Activated CD8-positive, alpha-beta memory T cell treated with anti-CD3 and anti-CD28 coated beads, Interleukin-2, amount 10 ng/mL, durations not matched to agents 7 days and 5 days (primary cell): ENCODE data around the gene LUZP2. TPM values are rescaled to one million over a fixed set of nuclear protein-coding genes. Genes with fewer than 3 reads are reported as not detected.

ENCODE experiments used
- ATAC-seq: fragments of 150-1000 bp; cut with Tn5 transposase; one replicate; pipeline ENCODE4 v1.10.0; 2021; ENCODE audit warnings: moderate library complexity
- CTCF ChIA-PET: fragments of 350-600 bp; sonication (Branson Sonifier 250); formaldehyde crosslinking; loops from one replicate; lab custom pipeline; 2021; ENCODE audit warnings: antibody characterized with exemption; lab: Charles Lee
- DNase-seq: peaks from one replicate; pipeline ENCODE4 v3.0.0-alpha.2; 2020
- H3K27ac Mint-ChIP-seq: one replicate; pipeline ENCODE4 v1.8.0; 2021; ENCODE audit warnings: mild to moderate bottlenecking, mixed read lengths
- H3K27me3 Mint-ChIP-seq: one replicate; pipeline ENCODE4 v1.8.0; 2021; ENCODE audit warnings: mixed read lengths
- H3K36me3 Mint-ChIP-seq: one replicate; pipeline ENCODE4 v1.8.0; 2021; ENCODE audit warnings: mild to moderate bottlenecking, mixed read lengths
- H3K4me1 Mint-ChIP-seq: one replicate; pipeline ENCODE4 v1.8.0; 2021; ENCODE audit warnings: mixed read lengths
- H3K4me3 Mint-ChIP-seq: one replicate; pipeline ENCODE4 v1.8.0; 2021; ENCODE audit warnings: mild to moderate bottlenecking, moderate library complexity, mixed read lengths
- H3K9me3 Mint-ChIP-seq: one replicate; pipeline ENCODE4 v1.8.0; 2022; ENCODE audit warnings: low read depth, mixed read lengths
- total RNA-seq, 2 experiments: library from RNA; stranded (reverse); gene quantifications; one replicate each; pipeline ENCODE4 v1.2.3, GENCODE V29; 2021

LUZP2 gene
- total RNA-seq, 2 experiments from 2014 or later, result not detected

GRCh38 chr11:25048632-25049031 is 551.8 kb downstream of the LUZP2 start:
- H3K4me1 Mint-ChIP-seq, result no peaks in the 10 kb centered on the region
- H3K36me3 Mint-ChIP-seq, result no peaks in the 10 kb centered on the region
- ATAC-seq, result no peak
- H3K27me3 Mint-ChIP-seq, result no peaks in the 10 kb centered on the region
- DNase-seq, result no peak
- peaks cover 8% of the 10 kb centered on the region for H3K9me3 Mint-ChIP-seq
- CTCF ChIA-PET, result no interaction called here
- H3K4me3 Mint-ChIP-seq, result no peak overlapping the region
- no peak overlapping the region for H3K27ac Mint-ChIP-seq

GRCh38 chr11:25052844-25053243 is 556.0 kb downstream of the LUZP2 start:
- Mint-ChIP-seq H3K36me3 (no peaks in the 10 kb centered on the region), H3K27ac (no peak overlapping the region), H3K9me3 (peaks cover 10% of the 10 kb centered on the region), H3K27me3 (no peaks in the 10 kb centered on the region), H3K4me1 (no peaks in the 10 kb centered on the region), H3K4me3 (no peak overlapping the region)
- ATAC-seq, result no peak
- CTCF ChIA-PET, result no interaction called here
- DNase-seq, result no peak

GRCh38 chr11:25057861-25058260 is 561.0 kb downstream of the LUZP2 start:
- no peak overlapping the region for H3K27ac Mint-ChIP-seq
- no peaks in the 10 kb centered on the region for H3K4me1 Mint-ChIP-seq
- H3K4me3 Mint-ChIP-seq, result no peak overlapping the region
- ATAC-seq (no peak), DNase-seq (no peak)
- H3K36me3 Mint-ChIP-seq, result no peaks in the 10 kb centered on the region
- H3K9me3 Mint-ChIP-seq, result peaks cover 12% of the 10 kb centered on the region
- CTCF ChIA-PET, result no interaction called here
- H3K27me3 Mint-ChIP-seq, result no peaks in the 10 kb centered on the region

- CTCF ChIA-PET, result no interaction called here
- no peaks in the 10 kb centered on the region for H3K27me3 Mint-ChIP-seq
- no peak for ATAC-seq
Measured at GRCh38 chr11:25065746-25066145, 568.9 kb downstream of the LUZP2 start.

GRCh38 chr11:25066706-25067105 is 569.9 kb downstream of the LUZP2 start:
- no peak for ATAC-seq
- H3K9me3 Mint-ChIP-seq, result peaks cover 8% of the 10 kb centered on the region
- H3K27ac Mint-ChIP-seq, result no peak overlapping the region

More at GRCh38 chr11:25065746-25066145, 568.9 kb downstream of the LUZP2 start:
- H3K27ac Mint-ChIP-seq, result no peak overlapping the region
- H3K4me1 Mint-ChIP-seq, result no peaks in the 10 kb centered on the region
- DNase-seq, result no peak
- H3K4me3 Mint-ChIP-seq, result no peak overlapping the region
- H3K36me3 Mint-ChIP-seq, result no peaks in the 10 kb centered on the region
- peaks cover 13% of the 10 kb centered on the region for H3K9me3 Mint-ChIP-seq

GRCh38 chr11:25068451-25068850 is 571.6 kb downstream of the LUZP2 start:
- Mint-ChIP-seq H3K27me3 (no peaks in the 10 kb centered on the region), H3K4me3 (no peak overlapping the region)

More at GRCh38 chr11:25066706-25067105, 569.9 kb downstream of the LUZP2 start:
- Mint-ChIP-seq H3K4me1 (no peaks in the 10 kb centered on the region), H3K27me3 (no peaks in the 10 kb centered on the region), H3K36me3 (no peaks in the 10 kb centered on the region), H3K4me3 (no peak overlapping the region)
- CTCF ChIA-PET, result no interaction called here
- no peak for DNase-seq

GRCh38 chr11:25094085-25094802 is 597.4 kb downstream of the LUZP2 start:
- CTCF ChIA-PET, result interaction anchor here (0.6 kb wide), 1 partner anchor 953 kb away, joined by 3 read pairs; no protein-coding TSS in a partner anchor
- Mint-ChIP-seq H3K36me3 (no peaks in the 10 kb centered on the region), H3K4me3 (no peak overlapping the region), H3K4me1 (no peaks in the 10 kb centered on the region), H3K9me3 (peaks cover 6% of the 10 kb centered on the region), H3K27ac (no peak overlapping the region), H3K27me3 (no peaks in the 10 kb centered on the region)
- no peak for DNase-seq
- no peak for ATAC-seq

More at GRCh38 chr11:25068451-25068850, 571.6 kb downstream of the LUZP2 start:
- CTCF ChIA-PET, result no interaction called here
- Mint-ChIP-seq H3K36me3 (no peaks in the 10 kb centered on the region), H3K27ac (no peak overlapping the region), H3K4me1 (no peaks in the 10 kb centered on the region), H3K9me3 (peaks cover 8% of the 10 kb centered on the region)
- DNase-seq (no peak), ATAC-seq (no peak)

GRCh38 chr11:25119416-25119815 is 622.6 kb downstream of the LUZP2 start:
- Mint-ChIP-seq H3K4me3 (no peak overlapping the region), H3K36me3 (no peaks in the 10 kb centered on the region), H3K27me3 (no peaks in the 10 kb centered on the region), H3K9me3 (peaks cover 16% of the 10 kb centered on the region), H3K27ac (no peak overlapping the region), H3K4me1 (no peaks in the 10 kb centered on the region)
- ATAC-seq, result no peak
- DNase-seq, result no peak
- CTCF ChIA-PET, result no interaction called here
